Neutrophil (primary cell): ENCODE data around the gene DUS2.

Experiments used
- H3K27ac ChIP-seq: fragments of 200-600 bp; sonication (generic); 2 replicates; pipeline ENCODE4 v1.5.1; 2016; ENCODE audit warnings: mild to moderate bottlenecking, moderate library complexity
- H3K27me3 ChIP-seq: fragments of 200-600 bp; sonication (generic); 2 replicates; pipeline ENCODE4 v1.6.0; 2016; ENCODE audit warnings: mild to moderate bottlenecking
- H3K36me3 ChIP-seq: fragments of 200-600 bp; sonication (generic); 2 replicates; pipeline ENCODE4 v1.5.1; 2017
- H3K4me1 ChIP-seq, 2 experiments: fragments of 200-600 bp in 1 of 2; sonication (generic) in 1 of 2; 1 replicate in 1 of 2; 2 replicates in 1 of 2; pipeline versions ENCODE4 v1.5.1 to v1.6.1; 2013 to 2016; ENCODE audit warnings: low read depth in 1 of 2, low read length in 1 of 2, mild to moderate bottlenecking in 1 of 2, moderate library complexity in 1 of 2; ENCODE audit not compliant: control insufficient read depth in 1 of 2, insufficient read depth in 1 of 2
- H3K4me3 ChIP-seq, 2 experiments: fragments of 200-600 bp in 1 of 2; sonication (generic) in 1 of 2; 1 replicate in 1 of 2; 2 replicates in 1 of 2; pipeline ENCODE4 v1.5.1; 2013 to 2016; ENCODE audit warnings: low read depth in 1 of 2, low read length in 1 of 2, mild to moderate bottlenecking in 1 of 2, moderate library complexity in 1 of 2
- H3K9me3 ChIP-seq: fragments of 200-600 bp; sonication (generic); 2 replicates; pipeline ENCODE4 v1.5.1; 2016
- CTCF ChIP-seq: fragments of 200-600 bp; sonication (generic); IDR thresholded peaks from 2 replicates; pipeline ENCODE4 v1.5.1; 2016; ENCODE audit warnings: antibody characterized with exemption

The DUS2 gene

GRCh38 chr16:68073902-68074760 is 51.0 kb downstream of the DUS2 start:
- Histone ChIP-seq H3K27me3 (no peaks in the 10 kb centered on the region), H3K4me3 (no peak overlapping the region), H3K4me1 (peaks cover 71 to 88% of the 10 kb centered on the region in 2 experiments), H3K9me3 (no peaks in the 10 kb centered on the region), H3K27ac (peak overlapping the region; percentile 95), H3K36me3 (peaks cover 45% of the 10 kb centered on the region)
- TF ChIP-seq CTCF: no peak

- peaks cover 72 to 88% of the 10 kb centered on the region in 2 experiments for H3K4me1 ChIP-seq
- H3K27me3 ChIP-seq: no peaks in the 10 kb centered on the region
- no peak overlapping the region for H3K4me3 ChIP-seq
- peaks cover 45% of the 10 kb centered on the region for H3K36me3 ChIP-seq
- no peak for TF ChIP-seq CTCF
- no peaks in the 10 kb centered on the region for H3K9me3 ChIP-seq
- peak overlapping the region; percentile 95 for H3K27ac ChIP-seq
Observed at GRCh38 chr16:68074850-68075555, 51.9 kb downstream of the DUS2 start.

- H3K4me1 ChIP-seq: peaks cover 71 to 88% of the 10 kb centered on the region in 2 experiments
- H3K27me3 ChIP-seq: no peaks in the 10 kb centered on the region
- H3K4me3 ChIP-seq: no peak overlapping the region
- peaks cover 42% of the 10 kb centered on the region for H3K36me3 ChIP-seq
- H3K9me3 ChIP-seq: no peaks in the 10 kb centered on the region
- peak overlapping the region; percentile 95 for H3K27ac ChIP-seq
- no peak for TF ChIP-seq CTCF
Observed at GRCh38 chr16:68075980-68076379, 52.9 kb downstream of the DUS2 start.

- no peak for TF ChIP-seq CTCF
- no peaks in the 10 kb centered on the region for H3K9me3 ChIP-seq
- no peaks in the 10 kb centered on the region for H3K27me3 ChIP-seq
- H3K27ac ChIP-seq: peak overlapping the region; percentile 95
- H3K4me1 ChIP-seq: peaks cover 71 to 90% of the 10 kb centered on the region in 2 experiments
- H3K4me3 ChIP-seq: no peak overlapping the region
- peaks cover 38% of the 10 kb centered on the region for H3K36me3 ChIP-seq
Observed at GRCh38 chr16:68076560-68076959, 53.5 kb downstream of the DUS2 start.

GRCh38 chr16:68077866-68078700 is 55.0 kb downstream of the DUS2 start:
- Histone ChIP-seq H3K36me3 (peaks cover 23% of the 10 kb centered on the region), H3K9me3 (no peaks in the 10 kb centered on the region), H3K27ac (peak overlapping the region; percentile 95), H3K4me3 (no peak overlapping the region), H3K27me3 (no peaks in the 10 kb centered on the region), H3K4me1 (peaks cover 77 to 92% of the 10 kb centered on the region in 2 experiments)
- TF ChIP-seq CTCF: no peak
